K562 treated with DMSO at 1 percent for 12 hours (cell line): ENCODE measurements around the gene OR7A10. TPM values are rescaled to one million over a fixed set of nuclear protein-coding genes. Genes with fewer than 3 reads are reported as not detected.

Experiments used
- total RNA-seq: library from RNA; unstranded; fragments of 300-600 nt; gene quantifications from 2 replicates; pipeline ENCODE4 v1.2.3, GENCODE V29; 2022; ENCODE audit not compliant: insufficient read depth

Gene OR7A10
- not detected in 2 replicates for total RNA-seq

DNA sequence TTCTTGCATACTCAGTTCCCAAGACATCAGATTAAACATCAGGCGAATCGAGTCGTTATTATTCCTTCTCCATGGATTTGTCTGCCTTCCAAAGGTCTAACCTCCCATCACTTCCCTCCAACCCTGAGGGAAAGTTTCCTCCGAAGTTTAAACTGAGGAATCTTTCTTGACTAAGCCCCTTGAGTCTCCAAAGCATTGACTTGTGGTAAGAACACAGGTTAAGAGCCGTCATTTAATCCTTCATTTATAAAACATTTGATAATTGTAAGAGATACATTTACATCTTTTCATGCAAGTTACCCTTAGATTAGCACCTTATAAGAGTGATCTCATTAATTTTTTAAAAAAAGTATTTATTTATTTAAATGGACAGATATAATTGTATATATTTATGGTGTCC is at the start of gene OR7A10:
TSS of gene OR7A10 (minus strand) at position 101 of the 400 bp plus-strand sequence. CDS start 7,045 bp downstream, outside the sequence.

DNA sequence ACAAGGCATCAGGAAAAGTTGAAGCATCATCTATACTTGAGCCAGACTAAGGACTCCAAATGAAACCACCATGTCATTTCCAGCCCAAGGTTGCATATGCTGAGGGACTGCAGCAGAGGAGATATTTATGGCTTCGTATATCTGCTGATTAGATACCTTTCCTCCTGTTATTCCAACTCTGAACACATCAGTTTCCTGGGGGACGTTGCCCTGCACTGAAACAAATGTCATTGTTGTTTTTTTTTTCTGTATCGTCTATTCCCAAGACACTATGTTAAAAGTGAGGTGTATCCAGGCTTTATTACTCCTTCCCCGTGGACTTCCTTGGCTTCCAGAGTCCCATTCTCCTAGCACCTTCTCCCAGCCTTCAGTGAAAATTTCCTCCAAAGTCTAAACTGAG is 37.3 kb upstream of the OR7A10 start, which contains the start of gene OR7A17:
TSS of gene OR7A17 (minus strand) at position 101 of the 400 bp plus-strand sequence. CDS start 4,777 bp downstream, outside the sequence.

DNA sequence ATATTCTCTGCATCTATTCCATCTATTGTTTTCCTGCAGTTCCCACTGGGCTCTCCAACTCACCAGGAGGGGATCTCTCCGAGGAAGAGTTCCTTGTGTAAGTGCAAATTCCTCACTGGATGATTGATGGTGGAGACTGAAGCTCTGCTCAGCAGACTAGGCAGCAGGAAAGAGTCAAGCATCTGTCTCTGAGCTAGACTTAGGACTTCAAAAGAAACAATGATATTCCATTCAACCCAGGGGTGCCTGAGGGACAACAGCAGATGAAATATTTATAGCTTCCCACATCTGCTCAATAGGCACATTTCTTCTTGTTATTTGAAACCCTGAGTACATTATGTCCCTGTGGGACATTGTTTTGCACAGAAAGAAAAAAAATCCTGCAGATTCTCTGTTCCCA is 13.7 kb downstream of the OR7A10 start, which contains the start of the genes OR7A5 and OR7C1:
TSS of gene OR7A5 (minus strand) at position 175 of the 400 bp plus-strand sequence. CDS start 6,944 bp downstream, outside the sequence.
TSS of gene OR7C1 (minus strand) at position 175 of the 400 bp plus-strand sequence. CDS start 35,049 bp downstream, outside the sequence.

Other genes with a start within 250 kb of the OR7A10 start
- gene ADGRE3, start 174.1 kb downstream of the OR7A10 start, total RNA-seq, result not detected in 2 replicates
- 2.6 and 11.4 TPM in 2 replicates for gene ZNF333, start 158.9 kb downstream of the OR7A10 start, total RNA-seq
- gene ADGRE2, start 70.4 kb downstream of the OR7A10 start, total RNA-seq, result 2.5 and 7.5 TPM in 2 replicates
- not detected in 2 replicates for gene OR7A5, start 13.7 kb downstream of the OR7A10 start, total RNA-seq
- gene OR7C1, start 13.7 kb downstream of the OR7A10 start, total RNA-seq, result not detected in 2 replicates
- not detected in 2 replicates for gene OR7A17, start 37.2 kb upstream of the OR7A10 start, total RNA-seq
- not detected in 2 replicates for gene OR7C2, start 92.6 kb upstream of the OR7A10 start, total RNA-seq
- not detected in 2 replicates for gene SLC1A6, start 130.9 kb upstream of the OR7A10 start, total RNA-seq
- 0.25 TPM in 1 of 2 replicates, not detected in the other for gene CASP14, start 200.6 kb upstream of the OR7A10 start, total RNA-seq
- gene OR1I1, start 233.3 kb upstream of the OR7A10 start, total RNA-seq, result not detected in 2 replicates